SU-DHL-6 (cell line): ENCODE measurements around the gene CYP8B1.

Source experiments
- EZH2phosphoT487 ChIP-seq: fragments of 200-600 bp; sonication (generic), shearing (Covaris generic); conservative IDR thresholded peaks from 2 replicates; pipeline ENCODE4 v1.6.1; 2018; ENCODE audit warnings: mild to moderate bottlenecking, antibody characterized with exemption, low read length, moderate library complexity, mixed read lengths
- TF ChIP-seq, protein P1 (sequence below): fragments of 200-600 bp; sonication (generic); IDR thresholded peaks from one replicate; pipeline ENCODE4 v1.5.1; 2017; ENCODE audit warnings: antibody characterized with exemption, mild to moderate bottlenecking, low read length, moderate library complexity; ENCODE audit not compliant: insufficient read depth, poor library complexity, severe bottlenecking

GRCh38 chr3:42846685-42847522 lies 28.8 kb downstream of the CYP8B1 start:
- TF ChIP-seq, protein P1, sequence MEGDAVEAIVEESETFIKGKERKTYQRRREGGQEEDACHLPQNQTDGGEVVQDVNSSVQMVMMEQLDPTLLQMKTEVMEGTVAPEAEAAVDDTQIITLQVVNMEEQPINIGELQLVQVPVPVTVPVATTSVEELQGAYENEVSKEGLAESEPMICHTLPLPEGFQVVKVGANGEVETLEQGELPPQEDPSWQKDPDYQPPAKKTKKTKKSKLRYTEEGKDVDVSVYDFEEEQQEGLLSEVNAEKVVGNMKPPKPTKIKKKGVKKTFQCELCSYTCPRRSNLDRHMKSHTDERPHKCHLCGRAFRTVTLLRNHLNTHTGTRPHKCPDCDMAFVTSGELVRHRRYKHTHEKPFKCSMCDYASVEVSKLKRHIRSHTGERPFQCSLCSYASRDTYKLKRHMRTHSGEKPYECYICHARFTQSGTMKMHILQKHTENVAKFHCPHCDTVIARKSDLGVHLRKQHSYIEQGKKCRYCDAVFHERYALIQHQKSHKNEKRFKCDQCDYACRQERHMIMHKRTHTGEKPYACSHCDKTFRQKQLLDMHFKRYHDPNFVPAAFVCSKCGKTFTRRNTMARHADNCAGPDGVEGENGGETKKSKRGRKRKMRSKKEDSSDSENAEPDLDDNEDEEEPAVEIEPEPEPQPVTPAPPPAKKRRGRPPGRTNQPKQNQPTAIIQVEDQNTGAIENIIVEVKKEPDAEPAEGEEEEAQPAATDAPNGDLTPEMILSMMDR: no peak
- TF ChIP-seq EZH2phosphoT487: no peak
